Fibroblast of skin of scalp (primary cell): ENCODE results near the gene SCN8A. TPM values are rescaled to one million over a fixed set of nuclear protein-coding genes. Genes with fewer than 3 reads are reported as not detected.
"Not testable (repeated sequence)": the region's sequence is repeated elsewhere in the genome, so short reads cannot be mapped to it uniquely, and the experiment has no call there.

ENCODE experiments used
- DNase-seq: peaks from one replicate; pipeline ENCODE4 v3.0.0-alpha.2; 2013
- polyA plus RNA-seq, 2 experiments: library from polyadenylated mRNA; unstranded; fragments of 120-200 nt; gene quantifications; one replicate each; pipeline ENCODE4 v1.2.1, GENCODE V29; 2013; ENCODE audit not compliant: insufficient read length in 2 of 2

SCN8A gene
- 7.7 TPM for polyA plus RNA-seq (2013, experiment 1 of 2; ENCODE audit: insufficient read length)
- 8.0 TPM for polyA plus RNA-seq (2013, experiment 2 of 2; ENCODE audit: insufficient read length)

DNA sequence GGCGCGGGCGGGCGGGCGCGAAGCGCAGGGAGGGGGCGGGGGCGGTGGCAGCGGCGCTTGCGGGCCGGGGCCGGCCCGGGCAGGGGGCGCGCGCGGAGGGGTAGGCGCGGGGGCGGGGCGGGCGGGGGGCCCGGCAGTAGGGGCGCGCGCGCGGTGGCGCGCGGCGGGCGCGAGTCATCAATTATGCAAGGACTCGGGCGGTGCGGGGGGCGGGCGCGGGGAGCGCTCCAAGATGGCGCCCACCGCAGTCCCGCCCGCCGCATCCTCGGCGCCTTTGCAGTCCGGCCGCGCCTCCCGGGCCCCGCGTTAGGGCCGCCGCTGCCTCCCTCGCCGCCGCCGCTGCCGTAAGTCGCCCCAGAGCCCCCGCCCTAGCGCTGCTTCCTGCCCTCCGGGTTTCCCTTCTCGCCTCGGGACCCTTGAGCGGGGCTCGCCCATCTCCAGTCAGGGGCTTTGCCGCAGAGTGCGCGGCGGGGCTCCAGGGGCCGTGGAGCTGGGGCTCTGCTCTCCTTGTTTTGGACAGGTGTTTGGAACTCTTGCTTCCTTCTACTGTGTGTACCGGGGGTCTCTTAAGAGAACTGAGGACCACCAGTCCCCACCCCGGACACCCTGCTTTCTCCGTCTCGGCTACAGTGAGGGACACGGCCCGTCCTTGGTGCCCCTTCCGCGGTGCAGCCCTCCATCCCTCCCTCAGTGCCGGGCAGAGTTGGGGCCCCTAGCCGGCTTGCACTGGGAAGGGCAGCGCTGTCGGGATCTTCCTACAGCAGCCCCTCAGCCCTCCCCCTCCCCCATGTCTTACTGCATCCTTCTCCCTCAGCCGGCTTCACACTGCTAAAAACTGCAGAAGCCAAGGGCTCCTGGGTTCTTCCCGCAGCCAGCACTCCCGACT lies at the start of gene SCN8A:
Gene SCN8A, plus strand, starts transcription at position 218 of the 886 bp plus-strand sequence. CDS start 71,585 bp downstream, outside the sequence.
- peak; percentile 68 for DNase-seq

DNA sequence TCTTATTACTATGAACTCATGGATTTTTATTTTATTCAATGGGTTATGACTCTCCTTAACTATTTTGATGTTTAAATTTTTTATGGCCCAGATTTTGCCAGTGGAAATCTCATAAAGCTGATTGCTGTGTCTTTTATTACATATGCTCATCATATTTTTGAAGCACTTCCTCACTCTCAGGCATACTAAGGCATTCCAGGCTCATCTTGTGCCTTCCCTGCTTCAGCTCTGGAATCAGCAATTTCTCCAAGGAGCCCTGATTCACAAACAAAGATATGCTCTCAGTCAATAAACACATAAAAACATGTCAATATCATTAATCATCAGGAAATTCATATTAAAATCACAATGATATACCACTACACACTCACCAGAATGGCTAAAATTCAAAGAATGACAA lies 44.9 kb upstream of the SCN8A start:
- DNase-seq, result no peak

DNA sequence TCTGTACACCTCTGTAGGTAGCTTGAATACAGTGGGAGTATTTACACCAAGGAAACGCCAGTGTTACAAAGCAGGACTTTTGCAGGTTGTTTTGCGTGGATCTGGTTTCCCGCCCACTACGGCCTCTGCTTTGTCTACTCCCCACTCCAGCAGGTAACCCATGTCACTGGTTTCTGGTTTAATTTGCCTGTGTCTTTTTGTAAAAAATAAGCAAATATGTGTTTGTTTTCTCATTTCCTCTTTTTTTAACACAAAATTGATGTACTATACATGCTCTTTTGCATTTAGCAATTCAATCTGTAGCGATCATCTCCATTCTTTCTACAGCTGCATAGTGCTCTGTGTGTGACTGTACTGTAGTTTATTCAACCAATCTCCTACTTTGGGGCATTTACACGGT lies 43.4 kb upstream of the SCN8A start:
- DNase-seq, result no peak

DNA sequence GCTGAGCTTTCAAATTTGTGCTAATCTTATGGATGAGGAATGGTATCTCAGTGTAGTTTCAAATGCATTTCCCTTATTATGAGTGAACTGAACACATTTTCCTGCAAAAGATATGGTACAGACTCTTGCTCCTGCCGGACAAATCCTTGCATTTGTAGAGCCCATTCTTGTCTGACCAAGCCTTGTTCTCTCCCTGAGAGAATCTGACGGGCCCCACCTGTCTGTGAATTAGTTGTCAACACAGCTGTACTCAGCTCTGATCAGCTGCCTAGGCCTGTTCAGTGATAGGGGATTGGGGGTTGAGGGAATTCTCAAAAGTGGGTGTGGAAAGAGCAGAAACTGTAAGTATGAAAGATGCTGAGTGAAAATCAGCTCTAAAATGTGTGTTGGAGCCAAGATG lies 42.8 kb upstream of the SCN8A start:
- no peak for DNase-seq

DNA sequence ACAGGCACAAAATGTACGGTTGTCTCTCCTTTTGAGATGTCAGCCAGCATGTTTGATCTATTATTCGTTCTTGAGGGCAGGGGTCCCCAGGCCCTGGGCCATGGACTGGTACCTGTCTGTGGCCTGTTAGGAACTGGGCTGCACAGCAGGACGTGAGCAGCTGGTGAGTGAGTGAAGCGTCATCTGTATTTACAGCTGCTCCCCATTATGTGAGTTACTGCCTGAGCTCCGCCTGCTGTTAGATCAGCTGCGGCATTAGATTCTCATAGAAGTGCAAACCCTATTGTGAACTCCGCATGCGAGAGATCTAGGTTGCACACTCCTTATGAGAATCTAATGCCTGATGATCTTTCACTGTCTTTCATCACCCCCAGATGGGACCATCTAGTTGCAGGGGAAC lies 41.4 kb upstream of the SCN8A start:
- DNase-seq, result peak; percentile 58

DNA sequence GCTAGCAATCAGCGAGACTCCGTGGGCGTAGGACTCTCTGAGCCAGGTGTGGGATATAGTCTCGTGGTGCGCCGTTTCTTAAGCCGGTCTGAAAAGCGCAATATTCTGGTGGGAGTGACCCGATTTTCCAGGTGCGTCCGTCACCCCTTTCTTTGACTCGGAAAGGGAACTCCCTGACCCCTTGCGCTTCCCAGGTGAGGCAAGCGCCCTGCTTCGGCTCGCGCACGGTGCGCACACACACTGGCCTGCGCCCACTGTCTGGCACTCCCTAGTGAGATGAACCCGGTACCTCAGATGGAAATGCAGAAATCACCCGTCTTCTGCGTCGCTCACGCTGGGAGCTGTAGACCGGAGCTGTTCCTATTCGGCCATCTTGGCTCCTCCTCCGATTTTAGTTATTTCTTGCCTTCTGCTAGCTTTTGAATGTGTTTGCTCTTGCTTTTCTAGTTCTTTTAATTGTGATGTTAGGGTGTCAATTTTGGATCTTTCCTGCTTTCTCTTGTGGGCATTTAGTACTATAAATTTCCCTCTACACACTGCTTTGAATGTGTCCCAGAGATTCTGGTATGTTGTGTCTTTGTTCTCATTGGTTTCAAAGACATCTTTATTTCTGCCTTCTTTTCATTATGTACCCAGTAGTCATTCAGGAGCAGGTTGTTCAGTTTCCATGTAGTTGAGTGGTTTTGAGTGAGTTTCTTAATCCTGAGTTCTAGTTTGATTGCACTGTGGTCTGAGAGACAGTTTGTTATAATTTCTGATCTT lies 22.6 kb upstream of the SCN8A start:
- DNase-seq, result not testable (repeated sequence)

DNA sequence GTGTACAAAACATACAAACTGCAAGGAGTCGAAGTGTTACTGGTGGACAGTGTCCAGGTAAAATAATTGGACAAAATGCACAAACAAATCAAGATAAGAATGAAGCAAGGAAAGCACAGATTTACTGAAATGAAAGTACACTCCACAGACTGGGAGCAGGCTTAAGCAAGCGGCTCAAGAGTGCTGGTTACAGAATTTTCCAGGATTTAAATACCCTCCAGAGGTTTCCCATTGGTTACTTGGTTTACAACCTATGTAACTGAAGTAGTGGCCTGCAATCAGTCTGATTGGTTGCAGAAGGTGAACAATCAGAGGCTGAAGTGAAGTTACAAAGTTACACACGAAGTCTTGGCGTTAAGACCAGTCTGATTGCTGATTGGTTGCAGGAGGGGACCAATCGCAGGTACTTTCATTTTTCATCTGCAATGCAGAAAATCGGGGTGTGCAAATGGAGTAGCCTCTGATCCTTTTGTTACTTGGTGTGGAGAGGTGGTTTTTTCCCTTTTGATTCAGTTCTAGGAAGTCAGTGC lies 11.6 kb upstream of the SCN8A start:
- no peak for DNase-seq

DNA sequence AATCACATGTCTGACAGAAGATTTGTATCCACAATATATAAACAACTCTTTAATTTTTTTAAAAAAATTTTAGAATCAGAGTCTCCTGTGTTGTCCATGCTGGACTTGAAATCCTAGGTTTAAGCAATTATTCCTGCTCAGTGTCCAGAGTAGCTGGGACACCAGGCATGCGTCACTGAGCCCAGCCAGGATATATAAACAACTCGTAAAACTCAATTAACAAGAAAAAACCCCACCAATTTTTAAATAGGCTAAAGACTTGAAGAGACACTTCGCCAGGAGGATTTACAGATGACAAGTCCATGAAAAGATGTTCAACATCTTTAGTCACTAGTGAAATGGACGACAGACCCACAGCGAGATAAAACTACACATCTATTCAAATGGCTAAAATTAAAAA lies 2.0 kb upstream of the SCN8A start:
- DNase-seq, result no peak

DNA sequence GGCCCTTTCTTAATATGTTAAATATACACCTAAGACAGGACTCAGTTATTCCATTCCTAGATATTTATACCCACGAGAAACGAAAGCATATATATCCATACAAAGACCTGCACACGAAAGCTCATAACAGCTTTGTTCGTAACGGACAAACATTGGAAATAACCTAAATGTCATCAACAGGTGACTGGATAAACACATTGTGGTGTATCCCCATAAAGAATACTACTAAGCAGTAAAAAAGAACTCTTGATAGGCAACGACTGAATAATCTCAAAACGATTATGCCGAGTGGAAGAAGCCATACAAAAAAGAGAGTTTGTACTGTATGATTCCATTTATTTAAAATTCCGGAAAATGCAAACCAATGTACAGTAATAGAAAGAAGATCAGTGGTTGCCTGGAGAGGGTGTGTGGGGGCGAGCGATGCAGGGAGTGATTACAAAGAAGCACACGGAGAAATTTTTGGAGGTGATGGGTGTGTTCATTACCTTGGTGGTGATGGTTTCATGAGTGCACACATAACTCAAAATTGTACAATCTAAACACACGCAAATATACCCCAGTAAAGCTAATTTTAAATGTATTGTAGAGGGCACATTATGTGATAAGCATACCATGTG lies 1.4 kb upstream of the SCN8A start:
- DNase-seq, result no peak

DNA sequence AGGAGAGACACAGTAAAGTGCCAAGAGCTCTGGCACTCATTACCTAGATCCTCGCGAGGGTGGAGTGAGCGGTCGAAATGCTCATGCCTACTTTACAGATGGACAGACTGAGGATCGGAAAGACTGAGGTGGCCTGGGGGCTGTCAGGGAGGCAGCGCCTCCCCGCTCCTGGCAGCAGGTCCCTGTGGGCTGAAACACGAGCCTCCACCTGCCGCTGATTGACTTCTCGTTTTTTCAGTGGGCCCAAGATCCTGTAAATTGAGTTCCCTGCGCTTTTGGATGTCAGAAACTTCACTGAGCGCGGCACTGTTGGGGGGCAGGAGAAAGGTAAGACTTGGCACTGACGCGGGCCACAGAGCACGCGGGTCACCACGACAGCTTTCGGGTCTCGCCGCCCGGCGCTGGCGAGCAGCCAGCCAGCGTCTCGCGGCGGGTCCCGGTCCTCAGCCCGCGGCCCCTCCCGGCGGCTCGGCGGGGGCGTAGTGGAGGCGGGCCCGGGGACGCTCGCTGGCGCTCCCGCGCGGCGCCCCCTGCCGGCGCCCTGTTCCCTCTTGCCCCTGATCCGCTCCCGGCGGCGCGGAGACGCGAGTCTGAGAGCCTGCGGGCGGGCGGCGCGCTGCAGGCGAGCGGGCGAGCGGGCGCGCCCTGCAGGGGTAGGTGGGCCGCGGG lies 552 bp upstream of the SCN8A start:
- DNase-seq, result peak; percentile 88

DNA sequence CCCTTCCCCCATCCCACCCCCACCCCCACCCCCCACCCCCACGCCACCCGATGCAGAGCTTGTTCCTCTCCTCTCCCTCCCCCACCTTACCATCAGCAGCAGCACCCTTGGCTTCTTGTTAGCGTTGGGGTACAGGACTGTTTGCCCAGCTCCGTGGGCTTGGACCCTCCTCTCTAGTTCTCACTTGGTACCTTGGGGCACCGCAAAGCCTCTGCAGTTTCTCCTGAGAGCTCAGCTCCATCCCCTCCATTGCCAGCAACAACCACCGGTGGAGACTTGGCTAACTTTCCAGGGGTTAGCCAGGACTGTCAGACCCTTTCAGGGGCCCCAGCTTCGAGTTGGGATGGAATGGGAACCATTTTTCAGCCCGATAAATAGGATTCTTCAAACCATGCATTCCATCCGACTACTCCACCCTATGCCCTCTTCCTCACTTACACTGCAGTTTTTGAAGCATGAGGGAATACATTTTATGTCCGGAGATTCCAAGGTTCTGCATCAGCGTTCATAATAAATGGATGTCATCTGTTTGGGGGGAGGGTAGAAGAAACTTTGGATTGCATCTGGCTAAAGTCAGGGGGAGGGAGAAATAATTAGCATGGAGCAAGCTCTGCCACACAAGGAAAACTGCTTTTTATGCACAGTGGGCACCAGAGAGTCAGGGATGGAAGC lies 1.1 kb downstream of the SCN8A start:
- DNase-seq, result peak; percentile 92

DNA sequence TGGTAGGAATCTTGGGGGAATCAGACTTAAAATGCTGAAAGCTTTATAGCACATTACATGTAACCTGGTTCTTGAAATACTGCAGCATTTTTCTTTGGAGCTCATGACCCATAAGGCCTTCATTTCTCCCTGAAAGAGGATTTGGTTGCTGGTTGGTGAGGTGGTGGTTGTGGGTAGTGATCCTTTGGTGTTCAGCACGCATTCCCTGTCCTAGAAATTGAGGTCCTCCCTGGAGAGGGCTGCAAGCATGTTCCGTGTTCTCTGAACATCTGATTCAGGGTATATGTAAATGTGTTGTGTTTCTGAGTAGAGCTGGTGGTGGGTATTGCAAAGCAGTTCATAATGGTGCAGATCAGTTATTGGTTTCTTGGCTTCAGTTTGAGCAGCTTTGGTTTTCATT lies 2.0 kb downstream of the SCN8A start:
- DNase-seq, result no peak

DNA sequence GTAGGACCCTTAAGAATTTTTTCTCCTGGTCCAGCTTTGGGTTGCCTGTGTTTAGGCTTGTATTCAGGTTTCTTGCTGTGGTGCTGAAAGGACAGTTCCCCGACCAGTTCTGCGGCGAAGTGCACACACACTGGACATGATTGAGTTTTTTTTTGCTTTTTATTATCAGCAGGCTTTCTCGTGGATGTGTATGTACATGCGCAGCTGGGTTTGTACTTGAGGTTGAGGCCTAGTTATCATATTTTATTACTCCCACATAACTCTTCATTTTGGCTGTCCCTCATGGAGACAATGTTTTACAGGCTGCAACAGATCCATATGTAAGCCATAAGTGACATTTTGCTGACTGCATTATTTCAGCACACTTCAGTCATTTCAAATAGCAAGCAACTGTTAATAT lies 2.5 kb downstream of the SCN8A start:
- DNase-seq, result peak; percentile 73

DNA sequence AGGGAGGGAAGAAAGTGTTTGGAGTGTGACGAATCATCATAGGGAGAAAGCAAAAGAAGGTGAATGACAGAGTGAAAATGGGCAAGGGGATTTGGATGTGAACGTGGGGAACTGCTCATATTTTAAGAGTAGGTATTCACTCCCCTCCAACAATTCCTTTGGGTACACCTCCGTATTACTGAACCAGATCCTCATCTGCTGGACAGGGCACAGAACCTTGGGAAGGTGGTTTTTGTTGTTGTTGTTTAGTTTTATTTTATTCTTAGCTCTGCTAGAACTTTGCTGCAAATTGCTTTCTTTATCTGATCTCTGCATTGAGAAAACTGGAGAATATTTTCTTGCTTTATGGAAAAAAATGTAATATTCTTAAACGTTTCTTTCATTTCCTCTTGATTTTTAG lies 7.1 kb downstream of the SCN8A start:
- no peak for DNase-seq

DNA sequence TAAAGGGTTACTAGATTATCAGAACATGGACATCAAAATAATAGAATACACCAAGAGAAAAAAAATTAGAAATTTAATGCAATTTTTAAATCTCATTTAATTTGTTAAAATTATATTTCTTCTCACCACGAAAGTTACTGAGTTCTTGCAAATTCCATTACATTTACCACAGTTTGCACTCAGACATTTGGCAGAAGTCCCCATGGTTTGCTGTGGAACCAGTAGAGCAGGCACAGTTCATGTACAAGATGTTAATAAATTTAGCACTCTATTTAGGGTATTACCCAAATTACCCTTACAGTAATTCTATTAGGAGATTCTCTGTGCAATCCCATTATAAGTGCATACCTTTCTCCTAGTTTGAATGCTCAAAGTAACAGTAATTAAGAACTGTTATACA lies 9.7 kb downstream of the SCN8A start:
- DNase-seq, result no peak

DNA sequence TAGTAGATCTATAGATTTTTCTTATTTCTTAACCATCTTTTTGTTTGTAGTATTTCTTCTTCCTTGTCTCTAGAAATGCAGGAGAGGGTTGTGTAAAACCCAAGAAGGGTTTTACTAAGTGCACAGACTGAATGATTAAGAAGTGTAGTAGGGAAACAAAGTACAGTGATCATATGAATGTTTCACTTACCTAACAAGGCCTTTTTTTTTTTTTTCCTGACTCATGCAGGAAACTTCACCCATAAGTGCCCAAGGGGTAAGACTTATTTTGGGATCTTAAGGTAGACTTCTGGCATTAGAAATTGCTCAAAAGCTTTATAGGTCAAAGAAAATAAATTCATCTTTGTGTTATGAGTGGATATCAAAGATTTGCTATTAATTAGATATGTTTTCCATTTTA lies 10.2 kb downstream of the SCN8A start:
- DNase-seq, result no peak

DNA sequence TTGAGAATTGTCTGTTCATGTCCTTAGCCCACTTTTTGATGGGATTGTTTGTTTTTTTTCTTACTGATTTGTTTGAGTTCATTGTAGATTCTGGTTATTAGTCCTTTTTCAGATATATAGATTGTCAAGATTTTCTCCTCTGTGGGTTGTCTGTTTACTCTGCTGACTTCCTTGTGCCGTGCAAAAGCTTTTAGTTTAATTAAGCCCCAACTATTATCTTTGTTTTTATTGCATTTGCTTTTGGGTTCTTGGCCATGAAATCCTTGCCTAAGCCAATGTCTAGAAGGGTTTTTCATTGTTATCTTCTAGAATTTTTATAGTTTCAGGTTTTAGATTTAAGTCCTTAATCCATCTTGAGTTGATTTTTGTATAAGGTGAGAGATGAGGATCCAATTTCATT lies 14.9 kb downstream of the SCN8A start:
- not testable (repeated sequence) for DNase-seq

DNA sequence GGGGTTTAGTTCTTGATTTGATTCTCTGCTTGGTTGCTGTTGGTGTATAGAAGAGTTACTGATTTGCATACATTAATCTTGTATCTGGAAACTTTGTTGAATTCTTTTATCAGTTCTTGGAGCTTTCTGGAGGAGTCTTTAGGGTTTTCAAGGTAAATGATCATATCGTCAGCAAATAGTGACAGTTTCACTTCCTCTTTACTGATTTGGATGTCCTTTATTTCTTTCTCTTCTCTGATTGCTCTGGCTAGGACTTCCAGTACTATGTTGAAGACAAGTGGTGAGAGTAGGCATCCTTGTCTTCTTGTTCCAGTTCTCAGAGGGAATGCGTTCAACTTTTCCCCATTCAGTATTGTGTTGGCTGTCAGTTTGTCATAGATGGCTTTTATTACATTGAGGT lies 16.2 kb downstream of the SCN8A start:
- DNase-seq, result not testable (repeated sequence)

DNA sequence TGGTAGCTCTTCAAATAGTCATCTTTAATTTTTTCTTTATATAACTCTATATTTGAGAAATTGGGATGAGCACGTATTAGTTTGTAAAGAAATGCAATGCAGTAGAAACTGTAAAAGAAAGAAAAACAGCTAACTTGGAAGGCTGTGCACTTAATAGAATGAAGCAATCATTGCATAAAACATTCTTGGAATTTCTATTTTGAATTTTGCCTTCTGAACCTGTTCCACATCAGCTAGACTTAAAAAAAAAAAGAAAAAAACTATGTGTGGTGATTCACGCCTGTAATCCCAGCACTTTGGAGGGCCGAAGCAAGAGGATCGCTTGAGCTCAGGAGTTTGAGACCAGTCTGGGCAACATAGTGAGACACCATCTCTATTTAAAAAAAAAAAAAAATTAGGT lies 29.4 kb downstream of the SCN8A start:
- peak; percentile 75 for DNase-seq

DNA sequence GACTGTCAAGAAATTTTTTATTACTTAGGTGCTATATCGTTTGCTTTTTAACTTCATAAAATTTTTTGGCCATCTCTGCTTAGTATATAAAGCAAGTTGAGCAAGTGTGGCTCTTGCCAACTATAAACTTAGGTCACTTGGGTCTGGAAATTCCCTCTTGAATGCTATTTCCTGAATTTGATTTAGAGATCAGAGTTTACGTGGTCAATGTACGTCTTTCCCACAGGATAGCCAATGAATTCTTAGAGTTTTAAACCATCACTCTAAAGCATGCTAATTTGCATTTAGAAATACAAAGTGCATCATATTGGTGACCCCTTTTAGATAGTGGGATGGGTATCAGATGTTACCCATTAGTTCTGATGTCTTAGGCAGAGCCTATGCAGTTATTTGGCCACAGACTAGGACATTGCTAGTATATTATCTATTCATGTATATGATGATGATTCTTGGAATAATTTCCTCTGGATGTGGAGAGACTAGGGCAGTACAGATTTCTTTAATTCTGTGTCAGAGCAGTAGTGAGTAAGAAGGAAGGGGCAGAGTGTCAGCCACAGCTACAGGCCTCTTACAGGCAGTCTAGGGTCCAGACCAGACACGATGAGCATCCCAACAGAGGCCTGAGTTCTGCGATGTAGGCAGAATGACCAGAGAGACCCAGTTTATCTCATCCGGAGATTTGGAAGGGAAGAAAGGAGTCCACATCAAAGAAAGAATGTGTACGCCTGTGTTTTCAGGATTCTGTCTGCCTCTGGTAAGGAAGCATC lies 30.3 kb downstream of the SCN8A start:
- DNase-seq, result peak; percentile 28

DNA sequence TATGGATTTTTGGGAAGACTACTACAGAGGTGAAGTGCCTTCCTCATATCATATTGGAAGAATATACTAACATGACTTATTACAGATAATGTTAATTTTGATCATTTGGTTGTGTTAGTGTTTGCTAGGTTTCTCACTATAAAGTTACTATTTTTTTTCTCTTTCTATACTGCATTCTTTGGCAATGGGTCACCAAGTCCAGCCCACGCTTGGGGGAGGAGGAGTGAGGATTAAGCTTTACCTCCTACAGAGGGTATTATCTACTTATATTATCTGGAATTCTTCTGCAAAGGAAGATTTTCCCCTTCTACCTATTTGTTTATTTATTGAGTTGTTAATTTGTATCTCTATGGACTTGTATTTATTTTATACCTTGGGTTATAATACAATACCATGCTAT lies 31.5 kb downstream of the SCN8A start:
- peak; percentile 71 for DNase-seq
